AG04449 (cell line): ENCODE data around the gene TRIM14.

ENCODE experiments used
- CTCF ChIA-PET: fragments of 350-600 bp; formaldehyde crosslinking; extraction: SDS; loops from one replicate; lab custom pipeline; 2021; ENCODE audit warnings: antibody characterized with exemption; lab: Yijun Ruan, JAX
- POLR2A ChIA-PET: fragments of 400-600, 350-600 bp; formaldehyde crosslinking; extraction: SDS; loops from one replicate; lab custom pipeline; 2020; ENCODE audit warnings: antibody characterized with exemption, inconsistent platforms; lab: Yijun Ruan, JAX
- DNase-seq: peaks from one replicate; pipeline ENCODE4 v3.0.0-alpha.2; 2010; ENCODE audit warnings: low read depth, low spot score
- H3K4me3 ChIP-seq: 2 replicates; pipeline ENCODE4 v1.5.1; 2011; ENCODE audit warnings: low read depth, mild to moderate bottlenecking, control low read depth, low read length
- TF ChIP-seq, protein P1 (sequence below): IDR thresholded peaks from one replicate; pipeline ENCODE4 v1.5.1; 2011; ENCODE audit warnings: mild to moderate bottlenecking, moderate library complexity, low read length, control low read depth, inconsistent platforms; ENCODE audit not compliant: insufficient read depth; ENCODE audit errors: missing control alignments

Gene TRIM14

DNA sequence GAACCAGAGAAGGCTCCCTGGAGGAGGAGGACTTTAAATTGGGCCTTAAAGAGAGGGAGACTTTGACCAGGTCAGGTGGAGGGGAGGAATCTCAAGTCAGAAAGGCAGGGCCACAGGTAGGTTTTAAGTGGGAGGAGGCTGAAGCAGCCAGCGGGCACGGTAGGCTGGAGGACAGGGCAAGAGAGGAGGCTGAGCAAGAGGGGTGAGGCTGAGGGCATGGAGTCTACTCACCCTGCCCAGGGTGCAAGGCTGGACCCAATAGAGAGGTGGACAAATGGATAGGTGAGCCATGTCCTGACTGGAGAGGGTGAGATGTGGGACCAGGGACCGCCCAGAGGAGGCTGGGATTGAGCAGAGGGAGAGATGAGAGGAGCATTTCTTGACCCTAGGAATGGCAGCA lies 25.6 kb upstream of the TRIM14 start:
- no peak for DNase-seq
- TF ChIP-seq, protein P1, sequence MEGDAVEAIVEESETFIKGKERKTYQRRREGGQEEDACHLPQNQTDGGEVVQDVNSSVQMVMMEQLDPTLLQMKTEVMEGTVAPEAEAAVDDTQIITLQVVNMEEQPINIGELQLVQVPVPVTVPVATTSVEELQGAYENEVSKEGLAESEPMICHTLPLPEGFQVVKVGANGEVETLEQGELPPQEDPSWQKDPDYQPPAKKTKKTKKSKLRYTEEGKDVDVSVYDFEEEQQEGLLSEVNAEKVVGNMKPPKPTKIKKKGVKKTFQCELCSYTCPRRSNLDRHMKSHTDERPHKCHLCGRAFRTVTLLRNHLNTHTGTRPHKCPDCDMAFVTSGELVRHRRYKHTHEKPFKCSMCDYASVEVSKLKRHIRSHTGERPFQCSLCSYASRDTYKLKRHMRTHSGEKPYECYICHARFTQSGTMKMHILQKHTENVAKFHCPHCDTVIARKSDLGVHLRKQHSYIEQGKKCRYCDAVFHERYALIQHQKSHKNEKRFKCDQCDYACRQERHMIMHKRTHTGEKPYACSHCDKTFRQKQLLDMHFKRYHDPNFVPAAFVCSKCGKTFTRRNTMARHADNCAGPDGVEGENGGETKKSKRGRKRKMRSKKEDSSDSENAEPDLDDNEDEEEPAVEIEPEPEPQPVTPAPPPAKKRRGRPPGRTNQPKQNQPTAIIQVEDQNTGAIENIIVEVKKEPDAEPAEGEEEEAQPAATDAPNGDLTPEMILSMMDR: no peak
- no peak overlapping the region for H3K4me3 ChIP-seq
- ChIA-PET CTCF (no interaction called here), POLR2A (no interaction called here)

DNA sequence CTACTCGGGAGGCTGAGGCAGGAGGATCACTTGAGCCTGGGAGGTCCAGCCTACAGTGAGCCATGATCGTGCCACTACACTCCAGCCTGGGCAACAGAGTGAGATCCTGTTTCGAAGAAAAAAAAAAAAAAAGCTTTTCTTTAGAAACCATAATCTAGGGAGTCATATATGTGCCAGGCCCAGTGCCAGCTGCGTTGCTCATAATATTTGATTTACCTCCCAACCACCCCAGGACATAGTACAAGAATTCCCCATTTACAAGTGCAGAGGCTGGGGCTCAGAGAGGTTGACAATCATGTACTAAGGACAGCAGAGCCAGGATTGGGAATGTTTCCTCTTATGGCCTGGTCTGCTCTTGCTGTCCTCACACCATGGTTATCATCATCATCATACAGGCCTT lies 25.1 kb upstream of the TRIM14 start:
- POLR2A ChIA-PET: no interaction called here
- CTCF ChIA-PET: no interaction called here

DNA sequence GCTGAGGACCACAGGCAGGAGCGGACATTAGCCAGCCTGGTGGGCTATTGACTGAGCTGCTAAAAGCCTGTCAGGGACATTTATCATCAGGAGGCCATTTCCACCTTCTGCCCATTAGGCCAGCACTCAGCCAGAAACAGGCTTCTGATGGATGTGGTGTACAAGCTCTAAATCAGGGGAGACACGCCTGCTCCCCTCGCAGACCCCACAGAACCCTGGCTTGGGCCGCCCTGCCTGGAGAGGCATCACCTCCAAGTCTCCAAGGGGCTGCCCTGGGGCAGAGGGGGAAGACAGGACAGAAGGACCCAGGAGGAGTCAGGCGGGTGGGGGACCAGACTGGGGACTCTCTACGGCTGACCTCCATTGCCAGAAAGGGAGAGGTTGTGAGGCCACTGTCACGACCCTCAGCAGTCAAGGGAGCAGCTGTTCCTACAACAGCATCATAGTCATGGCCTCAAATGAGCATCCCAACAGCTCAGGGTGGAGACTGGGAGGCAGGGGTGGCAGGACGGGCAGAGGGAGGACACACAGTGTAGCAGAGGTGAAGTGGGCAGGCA lies 24.0 kb upstream of the TRIM14 start:
- TF ChIP-seq, protein P1: no peak
- DNase-seq: no peak
- CTCF ChIA-PET: interaction anchor here (0.9 kb wide), 1 partner anchor 10 kb away, joined by 3 read pairs; no protein-coding TSS in a partner anchor
- H3K4me3 ChIP-seq: no peak overlapping the region
- POLR2A ChIA-PET: no interaction called here

More for the DNA sequence above, 25.1 kb upstream of the TRIM14 start:
- DNase-seq: no peak
- TF ChIP-seq, protein P1: no peak
- no peak overlapping the region for H3K4me3 ChIP-seq

DNA sequence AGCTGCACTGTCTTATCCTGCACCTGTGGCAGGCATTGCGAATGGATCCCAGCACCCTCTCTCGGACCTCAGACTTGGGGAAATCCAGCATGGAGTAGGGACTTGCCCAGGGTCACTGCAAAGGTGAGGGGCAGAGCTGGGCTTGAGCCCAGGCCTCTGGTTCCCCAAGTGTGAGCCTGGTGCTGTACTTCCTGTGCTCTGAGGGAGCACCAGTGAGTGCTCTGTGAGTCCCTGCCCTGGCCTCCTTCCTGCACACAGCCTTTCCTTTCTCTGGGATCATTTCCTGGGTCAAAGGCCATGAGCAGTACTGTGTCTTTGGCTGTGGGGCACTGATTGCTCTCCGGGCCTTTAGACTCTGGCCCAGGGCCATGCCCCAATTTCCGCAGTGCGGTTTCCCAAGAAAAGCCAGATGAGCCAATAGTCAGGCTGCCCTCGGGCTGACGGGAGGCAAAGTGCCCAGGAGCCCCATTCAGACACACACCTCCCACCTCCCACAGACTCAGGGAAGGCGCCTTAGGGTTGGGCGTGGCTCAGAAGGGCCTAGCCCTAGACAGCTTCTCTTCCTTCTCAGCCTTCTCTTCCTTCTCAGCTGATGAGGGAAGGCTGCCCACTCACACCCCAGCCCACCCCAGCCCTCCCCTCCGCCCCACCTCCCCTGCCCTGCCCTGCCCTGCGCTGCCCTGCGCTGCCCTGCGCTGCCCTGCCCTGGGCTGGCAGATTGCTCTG lies 23.3 kb upstream of the TRIM14 start:
- CTCF ChIA-PET: interaction anchor here (0.9 kb wide), 1 partner anchor 11 kb away, joined by 3 read pairs; no protein-coding TSS in a partner anchor
- POLR2A ChIA-PET: no interaction called here
- H3K4me3 ChIP-seq: no peak overlapping the region
- TF ChIP-seq, protein P1: no peak
- DNase-seq: no peak

DNA sequence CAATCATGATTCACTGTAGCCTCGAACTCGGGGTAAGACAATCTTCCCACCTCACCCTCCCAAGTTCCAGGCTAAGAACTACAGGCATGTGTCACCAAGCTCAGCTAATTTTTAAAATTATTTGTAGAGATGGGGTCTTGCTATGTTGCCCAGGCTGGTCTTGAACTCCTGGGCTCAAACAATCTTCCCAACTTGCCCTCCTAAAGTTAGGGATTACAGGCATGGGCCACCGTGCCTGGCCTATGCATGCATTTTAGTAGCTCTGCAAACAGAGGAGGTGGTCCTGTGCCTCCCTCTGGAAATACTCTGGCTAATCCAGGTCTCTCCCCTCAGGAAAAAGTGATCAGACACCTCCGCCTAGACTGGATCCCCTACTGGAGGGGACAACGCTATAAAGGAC lies 21.5 kb upstream of the TRIM14 start:
- no peak overlapping the region for H3K4me3 ChIP-seq
- DNase-seq: no peak
- TF ChIP-seq, protein P1: no peak
- CTCF ChIA-PET: no interaction called here
- POLR2A ChIA-PET: no interaction called here

DNA sequence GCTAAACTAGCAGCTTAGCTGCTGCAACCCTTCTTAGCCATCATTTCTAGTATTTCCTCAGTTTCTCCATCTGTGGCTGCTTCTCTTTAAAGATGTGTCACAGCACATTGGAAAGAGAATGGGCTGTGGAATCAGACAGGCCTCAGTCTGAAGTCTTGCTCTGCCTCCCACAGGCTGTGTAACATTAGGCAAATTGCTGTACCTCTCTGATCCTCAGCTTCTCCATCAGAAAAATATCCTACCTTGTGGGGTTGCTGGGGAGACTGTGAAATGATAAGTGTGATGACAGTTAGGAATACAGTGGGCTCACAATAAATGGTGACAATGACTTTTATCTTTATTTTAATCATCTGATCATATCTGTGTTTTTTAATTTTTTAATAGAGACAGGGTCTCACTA lies 17.5 kb upstream of the TRIM14 start:
- ChIA-PET CTCF (no interaction called here), POLR2A (no interaction called here)
- no peak for DNase-seq

More for the DNA sequence above, 17.5 kb upstream of the TRIM14 start:
- H3K4me3 ChIP-seq: no peak overlapping the region
- TF ChIP-seq, protein P1: no peak
